ENCODE results near the gene ZKSCAN3. TPM values are rescaled to one million over a fixed set of nuclear protein-coding genes. Genes with fewer than 3 reads are reported as not detected.

The ZKSCAN3 gene
- total RNA-seq, 1 donor from 2014 or later = 12.6 TPM

DNA sequence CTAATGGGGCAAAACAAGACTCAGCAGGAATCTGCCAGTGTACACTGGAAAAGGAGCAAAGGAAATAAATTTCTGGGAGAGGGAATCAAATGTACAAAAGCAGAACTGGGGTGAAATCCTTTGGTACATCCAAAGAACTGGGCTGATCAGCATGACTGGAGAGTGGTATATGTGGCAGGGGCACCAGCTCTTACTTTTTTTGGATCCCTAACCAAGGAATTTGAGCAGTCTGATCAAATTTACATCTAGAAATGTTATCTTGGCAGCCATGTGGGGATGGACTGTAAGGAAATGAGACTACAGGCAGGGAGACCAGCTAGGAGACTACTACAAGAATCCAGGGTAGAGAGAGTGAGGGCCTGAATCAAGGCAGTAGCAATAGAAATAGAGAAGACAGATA, 12.6 kb upstream of the ZKSCAN3 start:
- H3K4me3 Mint-ChIP-seq = no peak overlapping the region
- no peak for DNase-seq (ENCODE audit: extremely low spot score, unreplicated experiment)
- H3K4me1 Mint-ChIP-seq (ENCODE audit: unreplicated experiment) = peaks cover 5% of the 10 kb centered on the region
- H3K27ac Mint-ChIP-seq = no peak overlapping the region
- TF ChIP-seq, protein P1, sequence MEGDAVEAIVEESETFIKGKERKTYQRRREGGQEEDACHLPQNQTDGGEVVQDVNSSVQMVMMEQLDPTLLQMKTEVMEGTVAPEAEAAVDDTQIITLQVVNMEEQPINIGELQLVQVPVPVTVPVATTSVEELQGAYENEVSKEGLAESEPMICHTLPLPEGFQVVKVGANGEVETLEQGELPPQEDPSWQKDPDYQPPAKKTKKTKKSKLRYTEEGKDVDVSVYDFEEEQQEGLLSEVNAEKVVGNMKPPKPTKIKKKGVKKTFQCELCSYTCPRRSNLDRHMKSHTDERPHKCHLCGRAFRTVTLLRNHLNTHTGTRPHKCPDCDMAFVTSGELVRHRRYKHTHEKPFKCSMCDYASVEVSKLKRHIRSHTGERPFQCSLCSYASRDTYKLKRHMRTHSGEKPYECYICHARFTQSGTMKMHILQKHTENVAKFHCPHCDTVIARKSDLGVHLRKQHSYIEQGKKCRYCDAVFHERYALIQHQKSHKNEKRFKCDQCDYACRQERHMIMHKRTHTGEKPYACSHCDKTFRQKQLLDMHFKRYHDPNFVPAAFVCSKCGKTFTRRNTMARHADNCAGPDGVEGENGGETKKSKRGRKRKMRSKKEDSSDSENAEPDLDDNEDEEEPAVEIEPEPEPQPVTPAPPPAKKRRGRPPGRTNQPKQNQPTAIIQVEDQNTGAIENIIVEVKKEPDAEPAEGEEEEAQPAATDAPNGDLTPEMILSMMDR (conservative IDR thresholded peaks at IDR 0.05) = no peak
- H3K36me3 Mint-ChIP-seq = peaks cover 5% of the 10 kb centered on the region
- H3K9me3 Mint-ChIP-seq = no peaks in the 10 kb centered on the region
- no peaks in the 10 kb centered on the region for H3K27me3 Mint-ChIP-seq

DNA sequence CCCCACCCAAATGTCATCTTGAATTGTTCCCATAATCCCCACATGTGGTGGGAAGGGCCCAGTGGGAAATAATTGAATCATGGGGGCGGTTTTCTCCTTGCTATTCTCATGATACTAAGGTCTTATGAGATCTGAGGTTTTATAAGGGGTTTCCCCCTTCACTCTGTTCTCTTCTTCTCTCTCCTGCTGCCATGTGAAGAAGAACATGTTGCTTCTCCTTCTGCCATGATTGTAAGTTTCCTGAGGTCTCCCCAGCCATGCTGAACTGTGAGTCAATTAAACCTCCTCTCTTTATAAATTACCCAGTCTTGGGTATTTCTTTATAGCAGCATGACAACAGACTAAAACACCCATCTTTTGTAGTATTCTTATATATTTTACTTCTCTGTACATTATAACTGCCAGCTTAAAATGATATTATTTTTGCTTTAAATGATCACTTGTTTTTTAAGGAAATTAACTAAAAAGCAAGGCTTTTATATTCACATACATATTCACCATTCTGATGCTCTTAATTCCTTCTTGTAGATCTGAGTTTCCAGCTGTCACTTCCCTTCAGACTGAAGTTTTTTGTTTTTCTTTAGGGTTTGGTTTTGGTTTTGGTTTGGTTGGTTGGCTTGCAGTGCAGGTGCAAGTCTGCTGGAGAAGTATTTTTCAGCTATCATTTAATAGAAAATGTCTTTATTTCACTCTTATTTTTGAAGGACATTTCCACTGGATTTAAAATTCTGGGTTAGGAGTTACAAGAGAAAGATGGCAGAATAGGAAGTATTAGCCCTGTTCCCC, 9.2 kb upstream of the ZKSCAN3 start:
- peaks cover 13% of the 10 kb centered on the region for H3K27me3 Mint-ChIP-seq

DNA sequence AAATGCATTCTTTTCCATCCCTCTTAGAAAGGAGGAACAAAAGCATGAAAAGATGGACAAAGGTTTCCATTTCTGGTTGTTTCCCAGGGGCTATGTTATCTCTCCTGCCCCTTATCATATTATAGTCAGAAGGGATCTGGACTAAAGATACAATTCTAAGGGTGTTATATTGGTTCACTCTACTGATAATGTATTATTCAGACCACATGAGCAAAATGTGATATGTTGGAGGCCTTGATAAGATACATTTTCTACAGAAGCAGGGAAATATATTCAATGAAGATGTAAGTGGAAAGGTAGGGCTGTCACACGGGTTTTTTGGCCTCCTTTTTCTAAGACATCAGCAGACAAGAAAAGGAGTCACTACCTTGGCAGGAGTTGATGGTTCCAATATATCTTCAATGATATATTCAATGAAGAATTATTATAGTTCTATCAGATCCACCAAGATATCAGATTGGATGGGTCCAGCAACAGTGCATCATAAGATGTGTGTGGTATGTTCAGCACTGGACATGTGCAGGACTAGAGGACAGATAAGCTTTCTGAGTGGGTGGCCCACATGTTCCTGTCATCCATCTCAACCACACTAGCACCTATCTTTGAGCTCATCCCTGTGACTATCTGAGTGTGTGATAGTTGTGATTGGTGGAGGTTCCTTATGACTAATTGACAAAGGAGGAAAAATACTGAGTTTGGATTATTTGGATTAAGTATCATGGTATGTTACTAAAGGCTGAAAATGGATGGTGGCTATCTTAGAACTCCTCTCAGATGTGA, 5.7 kb upstream of the ZKSCAN3 start:
- Mint-ChIP-seq H3K27me3 (peaks cover 42% of the 10 kb centered on the region), H3K4me1 (ENCODE audit: unreplicated experiment) (no peaks in the 10 kb centered on the region), H3K36me3 (no peaks in the 10 kb centered on the region), H3K9me3 (no peaks in the 10 kb centered on the region), H3K4me3 (no peak overlapping the region), H3K27ac (no peak overlapping the region)
- TF ChIP-seq, protein P1 (conservative IDR thresholded peaks at IDR 0.05) = no peak
- DNase-seq (ENCODE audit: extremely low spot score, unreplicated experiment) = no peak

More for the DNA sequence above, 9.2 kb upstream of the ZKSCAN3 start:
- H3K9me3 Mint-ChIP-seq = no peaks in the 10 kb centered on the region
- H3K4me3 Mint-ChIP-seq = no peak overlapping the region
- no peak overlapping the region for H3K27ac Mint-ChIP-seq
- no peak for DNase-seq (ENCODE audit: extremely low spot score, unreplicated experiment)
- H3K4me1 Mint-ChIP-seq (ENCODE audit: unreplicated experiment) = no peaks in the 10 kb centered on the region
- no peaks in the 10 kb centered on the region for H3K36me3 Mint-ChIP-seq
- TF ChIP-seq, protein P1 (conservative IDR thresholded peaks at IDR 0.05) = no peak

DNA sequence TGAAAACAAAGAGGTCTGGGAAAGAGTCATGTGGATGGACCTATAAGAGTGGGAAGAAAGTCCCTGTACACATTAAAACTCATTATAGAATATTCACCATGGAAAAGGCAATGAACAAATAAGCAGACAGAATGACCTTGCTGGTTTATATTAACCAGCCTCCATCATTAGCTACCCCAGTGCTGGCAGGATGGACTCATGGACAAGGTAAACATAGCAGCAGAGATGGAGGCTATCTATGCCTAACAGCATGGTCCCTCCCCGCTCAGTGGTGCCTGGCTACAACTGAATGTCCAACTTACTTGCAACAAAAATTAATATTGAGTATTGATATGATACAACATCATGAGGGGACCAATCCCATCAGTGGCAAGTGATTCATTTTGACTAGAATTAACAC, 4.5 kb upstream of the ZKSCAN3 start:
- Mint-ChIP-seq H3K4me3 (no peak overlapping the region), H3K27ac (no peak overlapping the region), H3K4me1 (ENCODE audit: unreplicated experiment) (peaks cover 8% of the 10 kb centered on the region), H3K36me3 (no peaks in the 10 kb centered on the region), H3K27me3 (peaks cover 42% of the 10 kb centered on the region), H3K9me3 (no peaks in the 10 kb centered on the region)
- TF ChIP-seq, protein P1 (conservative IDR thresholded peaks at IDR 0.05) = no peak
- no peak for DNase-seq (ENCODE audit: extremely low spot score, unreplicated experiment)

DNA sequence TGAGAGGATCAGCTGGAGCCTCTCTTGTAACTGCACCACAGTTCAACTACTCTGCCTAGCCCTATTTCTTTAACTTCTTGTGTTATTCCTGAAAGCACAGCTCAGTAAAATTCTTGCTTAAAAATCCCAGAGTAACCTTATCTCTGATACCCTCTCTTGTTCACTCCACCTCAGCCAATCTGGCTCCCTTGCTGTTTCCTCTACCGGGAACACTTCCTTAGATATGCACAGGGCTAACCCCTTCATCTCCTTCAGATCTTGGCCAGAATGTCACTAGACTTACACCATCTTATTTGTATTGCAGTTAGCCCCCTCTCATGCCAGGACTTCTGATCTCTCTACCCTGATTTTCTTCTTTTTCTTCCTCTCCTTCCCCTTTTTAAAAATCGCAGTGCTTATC, 2.6 kb upstream of the ZKSCAN3 start:
- Mint-ChIP-seq H3K9me3 (no peaks in the 10 kb centered on the region), H3K27me3 (peaks cover 42% of the 10 kb centered on the region), H3K27ac (no peak overlapping the region), H3K4me1 (ENCODE audit: unreplicated experiment) (peaks cover 24% of the 10 kb centered on the region), H3K36me3 (peaks cover 2% of the 10 kb centered on the region), H3K4me3 (no peak overlapping the region)
- TF ChIP-seq, protein P1 (conservative IDR thresholded peaks at IDR 0.05) = no peak
- no peak for DNase-seq (ENCODE audit: extremely low spot score, unreplicated experiment)

All from type B pancreatic cell (in vitro differentiated cells).